Osteocyte (in vitro differentiated cells): ENCODE results near the gene PHACTR1. TPM values are rescaled to one million over a fixed set of nuclear protein-coding genes. Genes with fewer than 3 reads are reported as not detected.

Experiments used
- DNase-seq: peaks from one replicate; pipeline ENCODE4 v3.0.0; 2021; ENCODE audit warnings: mixed read lengths; ENCODE audit not compliant: unreplicated experiment; ENCODE audit errors: extremely low spot score
- H3K27ac Mint-ChIP-seq: one replicate; pipeline ENCODE4 v1.8.0; 2021; ENCODE audit warnings: mild to moderate bottlenecking, mixed read lengths; ENCODE audit not compliant: unreplicated experiment
- H3K27me3 Mint-ChIP-seq: one replicate; pipeline ENCODE4 v1.8.0; 2021; ENCODE audit warnings: mixed read lengths; ENCODE audit not compliant: unreplicated experiment
- H3K36me3 Mint-ChIP-seq: one replicate; pipeline ENCODE4 v1.8.0; 2021; ENCODE audit warnings: mixed read lengths; ENCODE audit not compliant: unreplicated experiment
- H3K4me1 Mint-ChIP-seq: one replicate; pipeline ENCODE4 v1.8.0; 2021; ENCODE audit warnings: mixed read lengths; ENCODE audit not compliant: unreplicated experiment
- H3K4me3 Mint-ChIP-seq: one replicate; pipeline ENCODE4 v1.8.0; 2021; ENCODE audit warnings: mild to moderate bottlenecking, moderate library complexity, mixed read lengths; ENCODE audit not compliant: unreplicated experiment
- H3K9me3 Mint-ChIP-seq: one replicate; pipeline ENCODE4 v1.8.0; 2021; ENCODE audit warnings: mixed read lengths; ENCODE audit not compliant: unreplicated experiment
- total RNA-seq: library from RNA; stranded (reverse); gene quantifications from 2 replicates; pipeline ENCODE4 v1.2.1, GENCODE V29; 2021
- TF ChIP-seq, protein P1 (sequence below): fragments of 200-600 bp; sonication (generic); IDR thresholded peaks from 2 replicates; pipeline ENCODE4 v1.5.0; 2021; ENCODE audit warnings: antibody characterized with exemption, mild to moderate bottlenecking, moderate library complexity

The PHACTR1 gene
- total RNA-seq, 1 donor from 2014 or later, result 1.0 TPM

DNA sequence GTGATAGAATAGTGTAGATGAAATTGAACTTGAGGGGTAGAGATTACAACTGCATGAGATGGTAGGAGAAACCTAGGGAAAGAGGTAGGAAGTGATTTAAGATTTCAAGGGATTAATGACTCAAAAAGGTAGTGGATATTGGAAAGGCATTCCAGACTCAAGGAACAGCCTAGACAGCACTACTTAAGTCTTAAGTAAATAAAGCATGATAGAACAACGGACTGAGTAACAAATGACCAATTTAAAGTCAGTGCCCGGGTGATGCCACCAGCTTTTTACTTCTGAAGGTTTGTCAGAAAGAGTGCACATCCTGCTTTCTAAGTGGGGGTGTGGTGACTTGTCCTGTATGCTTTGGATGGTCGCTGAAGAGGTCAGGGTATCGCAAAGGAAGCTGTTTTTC, 81.8 kb downstream of the PHACTR1 start:
- TF ChIP-seq, protein P1, sequence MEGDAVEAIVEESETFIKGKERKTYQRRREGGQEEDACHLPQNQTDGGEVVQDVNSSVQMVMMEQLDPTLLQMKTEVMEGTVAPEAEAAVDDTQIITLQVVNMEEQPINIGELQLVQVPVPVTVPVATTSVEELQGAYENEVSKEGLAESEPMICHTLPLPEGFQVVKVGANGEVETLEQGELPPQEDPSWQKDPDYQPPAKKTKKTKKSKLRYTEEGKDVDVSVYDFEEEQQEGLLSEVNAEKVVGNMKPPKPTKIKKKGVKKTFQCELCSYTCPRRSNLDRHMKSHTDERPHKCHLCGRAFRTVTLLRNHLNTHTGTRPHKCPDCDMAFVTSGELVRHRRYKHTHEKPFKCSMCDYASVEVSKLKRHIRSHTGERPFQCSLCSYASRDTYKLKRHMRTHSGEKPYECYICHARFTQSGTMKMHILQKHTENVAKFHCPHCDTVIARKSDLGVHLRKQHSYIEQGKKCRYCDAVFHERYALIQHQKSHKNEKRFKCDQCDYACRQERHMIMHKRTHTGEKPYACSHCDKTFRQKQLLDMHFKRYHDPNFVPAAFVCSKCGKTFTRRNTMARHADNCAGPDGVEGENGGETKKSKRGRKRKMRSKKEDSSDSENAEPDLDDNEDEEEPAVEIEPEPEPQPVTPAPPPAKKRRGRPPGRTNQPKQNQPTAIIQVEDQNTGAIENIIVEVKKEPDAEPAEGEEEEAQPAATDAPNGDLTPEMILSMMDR, result no peak
- peaks cover 14% of the 10 kb centered on the region for H3K27me3 Mint-ChIP-seq
- DNase-seq, result no peak

DNA sequence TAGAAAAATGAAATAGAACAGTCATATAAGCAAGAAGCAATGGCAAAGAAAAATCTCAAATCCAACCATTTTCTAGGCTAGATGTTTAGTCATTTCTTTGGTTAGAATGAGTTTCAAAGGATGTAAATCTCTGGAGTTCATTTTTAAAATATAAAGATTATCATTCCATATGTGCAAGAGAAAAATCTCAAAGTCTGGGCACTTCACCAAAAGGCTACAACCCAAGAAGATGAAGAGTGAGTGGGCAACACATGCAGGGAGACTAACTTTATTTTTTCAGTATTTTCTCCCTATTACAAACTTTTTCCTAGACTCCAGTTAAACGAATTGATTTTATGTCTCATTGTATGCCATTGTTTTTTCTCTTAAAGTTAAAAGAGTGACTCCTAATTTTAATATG, 83.6 kb downstream of the PHACTR1 start:
- TF ChIP-seq, protein P1, result no peak
- Mint-ChIP-seq H3K9me3 (no peaks in the 10 kb centered on the region), H3K27ac (no peak overlapping the region), H3K4me3 (no peak overlapping the region), H3K36me3 (no peaks in the 10 kb centered on the region), H3K27me3 (peaks cover 14% of the 10 kb centered on the region), H3K4me1 (no peaks in the 10 kb centered on the region)
- no peak for DNase-seq

More for the DNA sequence above, 81.8 kb downstream of the PHACTR1 start:
- Mint-ChIP-seq H3K9me3 (no peaks in the 10 kb centered on the region), H3K4me3 (no peak overlapping the region), H3K4me1 (no peaks in the 10 kb centered on the region), H3K36me3 (no peaks in the 10 kb centered on the region), H3K27ac (no peak overlapping the region)

DNA sequence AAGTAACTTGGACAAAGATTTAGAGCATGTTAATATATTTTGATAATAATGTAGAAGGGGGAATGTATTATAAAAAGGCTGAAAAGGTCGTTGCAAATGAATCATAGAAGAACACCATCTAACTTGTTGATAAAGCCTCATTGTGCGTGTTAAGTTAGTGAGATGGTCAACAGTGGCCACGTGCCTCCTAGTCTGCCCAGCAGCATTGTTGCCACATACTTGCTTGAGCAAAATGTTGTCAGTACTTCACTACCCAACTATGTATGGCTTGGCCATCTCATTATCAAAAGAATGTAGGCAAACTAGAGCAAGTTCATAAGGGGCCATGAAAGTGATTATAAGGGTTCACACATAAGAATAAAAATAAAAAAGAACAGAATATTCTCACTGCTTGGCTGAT, 84.6 kb downstream of the PHACTR1 start:
- Mint-ChIP-seq H3K27ac (no peak overlapping the region), H3K27me3 (peaks cover 14% of the 10 kb centered on the region), H3K4me1 (no peaks in the 10 kb centered on the region), H3K36me3 (no peaks in the 10 kb centered on the region), H3K4me3 (no peak overlapping the region), H3K9me3 (no peaks in the 10 kb centered on the region)
- TF ChIP-seq, protein P1, result no peak
- no peak for DNase-seq

DNA sequence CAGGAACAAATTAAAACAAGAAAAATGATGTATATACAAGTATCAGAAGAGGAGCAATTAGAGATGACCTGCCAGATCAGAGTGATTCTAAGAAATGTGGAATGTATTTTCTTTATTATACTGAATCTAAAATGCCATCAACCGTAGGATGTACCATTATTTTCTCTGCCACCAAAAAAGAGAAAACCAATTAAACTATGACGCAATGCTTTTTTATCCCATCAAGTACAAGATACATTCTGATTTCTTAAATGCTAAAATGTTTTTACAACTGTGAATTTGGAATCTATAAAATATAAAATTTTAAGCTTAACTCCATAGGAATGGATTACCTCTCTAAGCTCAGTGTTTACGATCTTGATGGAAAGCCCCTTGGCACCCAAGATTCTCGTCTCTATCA, 85.9 kb downstream of the PHACTR1 start:
- TF ChIP-seq, protein P1, result no peak
- no peaks in the 10 kb centered on the region for H3K36me3 Mint-ChIP-seq
- DNase-seq, result no peak

DNA sequence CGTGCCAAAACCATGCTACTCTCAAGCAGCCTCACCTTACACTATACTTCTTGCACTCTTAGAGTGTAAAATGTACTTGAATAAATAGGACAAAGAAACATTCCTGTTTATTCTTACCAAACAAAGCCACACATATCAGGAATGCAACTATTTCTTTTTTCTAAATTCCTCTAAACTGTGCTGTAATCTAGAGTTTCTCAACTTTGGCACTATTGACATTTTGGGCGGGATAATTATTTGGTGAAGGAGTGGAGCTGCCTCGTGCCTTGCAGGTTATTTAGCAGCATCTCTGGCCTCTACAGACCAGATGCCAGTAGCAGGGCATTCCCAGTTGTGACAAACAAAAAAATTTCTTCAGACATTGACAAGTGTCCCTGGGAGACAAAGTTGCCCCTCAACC, 86.9 kb downstream of the PHACTR1 start:
- Mint-ChIP-seq H3K36me3 (no peaks in the 10 kb centered on the region), H3K4me3 (no peak overlapping the region), H3K27ac (no peak overlapping the region), H3K27me3 (peaks cover 16% of the 10 kb centered on the region), H3K9me3 (no peaks in the 10 kb centered on the region), H3K4me1 (no peaks in the 10 kb centered on the region)
- DNase-seq, result no peak
- TF ChIP-seq, protein P1, result no peak

More for the DNA sequence above, 85.9 kb downstream of the PHACTR1 start:
- Mint-ChIP-seq H3K9me3 (no peaks in the 10 kb centered on the region), H3K27ac (no peak overlapping the region), H3K4me3 (no peak overlapping the region), H3K27me3 (peaks cover 12% of the 10 kb centered on the region), H3K4me1 (no peaks in the 10 kb centered on the region)
